Measurements from ENCODE around the gene CTNNBL1.
"Not testable (repeated sequence)": the region's sequence is repeated elsewhere in the genome, so short reads cannot be mapped to it uniquely, and the experiment has no call there.

The CTNNBL1 gene, protein sequence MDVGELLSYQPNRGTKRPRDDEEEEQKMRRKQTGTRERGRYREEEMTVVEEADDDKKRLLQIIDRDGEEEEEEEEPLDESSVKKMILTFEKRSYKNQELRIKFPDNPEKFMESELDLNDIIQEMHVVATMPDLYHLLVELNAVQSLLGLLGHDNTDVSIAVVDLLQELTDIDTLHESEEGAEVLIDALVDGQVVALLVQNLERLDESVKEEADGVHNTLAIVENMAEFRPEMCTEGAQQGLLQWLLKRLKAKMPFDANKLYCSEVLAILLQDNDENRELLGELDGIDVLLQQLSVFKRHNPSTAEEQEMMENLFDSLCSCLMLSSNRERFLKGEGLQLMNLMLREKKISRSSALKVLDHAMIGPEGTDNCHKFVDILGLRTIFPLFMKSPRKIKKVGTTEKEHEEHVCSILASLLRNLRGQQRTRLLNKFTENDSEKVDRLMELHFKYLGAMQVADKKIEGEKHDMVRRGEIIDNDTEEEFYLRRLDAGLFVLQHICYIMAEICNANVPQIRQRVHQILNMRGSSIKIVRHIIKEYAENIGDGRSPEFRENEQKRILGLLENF

DNA sequence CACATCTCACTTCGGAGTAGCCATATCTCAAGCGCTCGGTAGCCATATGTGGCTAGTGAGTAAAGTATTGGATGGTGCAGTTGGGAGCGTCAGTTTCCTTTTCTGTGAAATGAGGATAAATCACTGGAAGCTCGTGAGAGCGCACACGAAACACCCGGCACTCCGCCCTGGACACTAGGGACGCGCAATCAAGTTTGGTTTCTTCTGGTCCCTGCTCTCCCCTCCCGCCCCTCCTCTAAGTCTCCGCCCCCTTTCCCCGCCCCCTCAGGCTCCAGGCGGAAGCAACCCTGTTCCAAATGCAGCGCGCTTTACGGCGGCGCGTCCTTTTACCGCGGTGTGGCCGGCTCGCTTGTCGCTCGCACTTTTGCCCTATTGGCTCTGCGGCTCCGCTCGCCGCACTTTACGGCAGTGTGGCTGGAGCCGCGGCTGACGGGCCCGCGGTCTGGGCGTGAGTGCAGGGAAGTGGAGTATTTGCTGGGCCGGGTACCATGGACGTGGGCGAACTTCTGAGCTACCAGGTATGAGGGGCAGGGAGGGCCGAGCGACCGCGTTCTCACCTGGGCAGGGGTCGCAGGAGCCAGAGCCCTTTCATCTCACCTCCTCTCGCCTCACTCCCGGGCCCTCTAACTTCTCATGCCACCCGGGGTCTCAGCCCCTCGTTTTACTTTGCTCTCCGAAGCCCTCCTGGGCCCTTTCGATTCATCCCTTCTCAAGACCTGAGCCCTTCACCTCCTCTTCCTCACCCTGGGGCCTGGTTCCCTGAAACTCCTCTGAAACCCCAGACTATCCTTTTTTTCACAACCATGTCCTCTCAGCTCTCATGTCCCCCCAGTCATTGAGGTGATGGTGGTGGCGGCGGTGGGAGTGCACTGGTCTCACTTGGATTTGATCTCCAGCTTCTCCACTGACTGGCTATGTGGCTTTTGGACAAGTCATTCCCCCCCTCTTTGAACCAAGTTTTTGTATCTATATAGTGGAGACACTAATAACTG, at the start of gene CTNNBL1:
TSS of gene CTNNBL1 (plus strand) at position 396 of the 992 bp plus-strand sequence. CDS start at position 489, 93 bp downstream.
- DNase-seq: peak; percentile 99

DNA sequence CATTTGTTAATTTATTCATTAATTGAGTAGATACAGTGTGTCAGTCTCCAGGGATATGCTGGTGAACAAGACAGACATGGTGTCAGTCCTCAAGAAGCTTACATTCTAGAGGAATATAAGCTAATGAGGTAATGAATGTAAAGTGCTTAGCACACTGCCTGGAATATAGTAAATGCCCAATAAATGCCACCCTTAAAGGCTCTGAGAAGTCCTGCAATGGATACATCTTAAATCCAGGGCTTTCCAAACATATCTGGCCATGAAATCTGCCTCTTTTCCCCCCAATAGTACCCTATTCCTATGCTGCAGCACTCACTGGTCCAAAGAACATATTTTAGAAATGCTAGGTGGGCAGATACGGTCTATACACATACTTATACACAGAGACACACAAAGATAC, 49.2 kb upstream of the CTNNBL1 start:
- no peak for DNase-seq

DNA sequence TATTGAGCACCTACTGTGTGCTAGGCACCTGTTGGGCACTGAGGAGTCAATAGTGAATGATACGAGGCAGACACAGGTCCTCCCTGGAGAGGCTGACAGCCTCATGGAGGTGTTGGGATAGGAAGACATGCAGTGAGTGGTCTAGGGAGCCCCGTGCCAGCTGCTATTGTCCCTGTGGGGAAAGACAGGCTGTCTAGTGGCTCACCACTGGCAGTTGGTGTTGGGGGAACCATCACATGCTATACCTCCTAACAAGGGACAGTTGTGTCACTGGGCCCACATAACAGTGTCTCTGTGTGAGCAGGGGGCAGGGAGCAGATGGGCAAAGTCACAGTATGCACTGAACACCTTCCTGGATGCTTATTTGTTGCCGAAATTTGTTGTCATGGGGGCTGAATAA, 45.9 kb upstream of the CTNNBL1 start:
- DNase-seq: no peak

DNA sequence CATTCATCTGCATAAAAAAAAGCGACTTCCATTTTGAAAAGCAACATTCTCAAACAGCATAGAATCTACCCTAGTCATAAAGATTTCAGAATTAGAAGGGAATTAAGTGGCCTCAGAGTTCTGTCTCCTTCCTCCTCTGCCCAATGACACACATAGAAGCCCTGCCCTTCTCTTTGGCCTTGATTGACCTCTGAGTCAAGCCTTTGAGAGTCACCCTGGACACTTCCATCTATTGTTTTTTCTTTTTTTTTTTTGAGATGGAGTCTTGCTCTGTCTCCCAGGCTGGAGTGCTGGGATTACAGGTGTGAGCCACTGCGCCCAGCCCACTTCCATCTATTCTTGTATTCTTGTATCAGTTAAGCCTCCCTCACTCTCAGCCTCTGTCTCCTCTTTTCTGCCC, 44.8 kb upstream of the CTNNBL1 start:
- no peak for DNase-seq

DNA sequence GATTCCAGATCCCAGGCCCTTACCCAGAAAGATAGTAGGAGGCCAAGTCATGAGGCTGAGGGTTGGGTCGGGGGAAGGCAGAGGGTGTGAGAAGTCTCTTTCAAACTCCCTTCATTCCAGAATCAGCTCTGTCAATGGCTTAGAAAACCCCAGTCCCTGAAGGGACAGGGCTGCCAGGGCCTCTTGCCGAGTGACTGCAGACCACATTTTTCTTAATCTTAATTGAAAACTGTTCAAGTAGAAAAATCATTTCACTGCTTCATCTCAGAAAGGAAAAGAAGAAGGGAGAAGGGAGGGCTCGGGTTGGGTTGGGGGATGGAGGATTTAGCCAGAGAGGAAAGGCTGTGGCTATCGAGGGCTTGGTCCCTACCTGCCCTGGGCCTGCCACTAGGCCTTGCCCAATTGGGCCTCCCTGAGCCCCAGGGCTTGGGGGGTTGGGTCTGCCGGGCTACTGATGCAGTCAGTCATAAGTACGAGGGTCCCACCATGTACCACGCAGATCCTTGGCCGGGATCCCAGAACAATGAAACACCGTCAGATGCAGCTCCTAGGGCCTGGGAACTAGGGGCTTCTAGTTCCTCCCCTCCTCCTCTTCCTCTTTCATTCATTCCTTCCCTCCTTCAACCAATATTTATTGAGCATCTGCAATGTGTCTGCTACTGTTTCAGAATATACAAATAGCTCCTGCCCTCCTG, 44.0 kb upstream of the CTNNBL1 start:
- no peak for DNase-seq

DNA sequence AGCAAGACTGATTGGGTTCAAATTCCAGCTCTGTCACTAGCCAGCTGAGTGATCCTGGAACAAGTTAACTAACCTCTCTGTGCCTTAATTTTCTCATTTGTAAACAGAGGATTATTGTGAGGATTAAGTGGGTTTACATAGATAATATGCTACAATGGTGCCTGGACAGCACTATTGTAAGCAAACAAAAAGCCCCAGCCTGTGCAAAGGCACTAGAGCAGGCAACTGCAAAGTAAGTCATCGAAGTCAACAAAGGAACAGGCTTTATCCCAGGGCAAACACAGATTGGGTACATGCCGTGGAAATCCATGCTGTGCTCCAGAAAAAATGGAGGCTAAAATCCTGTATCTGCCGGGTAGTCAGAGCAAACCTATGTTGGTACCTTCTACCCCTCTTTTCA, 43.2 kb upstream of the CTNNBL1 start:
- no peak for DNase-seq

DNA sequence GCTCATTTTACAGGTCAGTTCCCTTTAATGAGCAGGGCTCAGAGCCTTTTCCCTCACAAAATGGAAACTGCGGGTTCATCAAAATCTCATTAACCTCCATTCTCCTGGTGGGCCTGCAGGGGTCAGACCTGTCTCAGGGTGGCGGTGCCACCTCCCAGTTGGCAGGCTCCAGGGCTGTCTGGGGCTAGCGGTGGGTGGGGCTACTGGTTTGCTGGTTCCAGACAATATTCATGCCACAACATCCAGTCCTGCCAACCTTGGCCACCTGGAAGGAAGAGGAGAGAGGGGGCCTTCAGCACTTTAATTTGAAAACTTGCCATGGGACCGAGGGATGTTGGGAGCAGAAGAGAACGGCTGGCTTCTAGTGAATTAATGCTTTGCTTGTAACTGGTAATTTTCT, 41.9 kb upstream of the CTNNBL1 start:
- DNase-seq: peak; percentile 63

DNA sequence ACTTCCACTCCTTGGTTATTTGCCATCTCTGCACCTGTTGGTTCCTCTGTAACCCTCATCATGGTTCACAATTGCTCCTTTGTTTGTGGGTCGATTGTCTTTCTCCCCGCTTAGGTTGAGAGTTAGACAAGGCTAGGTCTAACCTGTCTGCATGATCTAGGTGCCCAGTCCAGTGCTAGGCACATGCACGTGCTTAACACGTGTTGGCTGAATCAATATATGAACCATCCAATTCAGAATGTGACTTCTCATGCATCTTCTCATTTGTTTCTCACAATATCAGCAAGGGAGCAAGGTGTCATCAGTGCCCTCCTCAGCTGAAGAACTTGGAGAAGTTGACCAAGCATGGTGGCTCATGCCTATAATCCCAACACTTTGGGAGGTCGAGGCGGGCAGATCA, 36.9 kb upstream of the CTNNBL1 start:
- no peak for DNase-seq

DNA sequence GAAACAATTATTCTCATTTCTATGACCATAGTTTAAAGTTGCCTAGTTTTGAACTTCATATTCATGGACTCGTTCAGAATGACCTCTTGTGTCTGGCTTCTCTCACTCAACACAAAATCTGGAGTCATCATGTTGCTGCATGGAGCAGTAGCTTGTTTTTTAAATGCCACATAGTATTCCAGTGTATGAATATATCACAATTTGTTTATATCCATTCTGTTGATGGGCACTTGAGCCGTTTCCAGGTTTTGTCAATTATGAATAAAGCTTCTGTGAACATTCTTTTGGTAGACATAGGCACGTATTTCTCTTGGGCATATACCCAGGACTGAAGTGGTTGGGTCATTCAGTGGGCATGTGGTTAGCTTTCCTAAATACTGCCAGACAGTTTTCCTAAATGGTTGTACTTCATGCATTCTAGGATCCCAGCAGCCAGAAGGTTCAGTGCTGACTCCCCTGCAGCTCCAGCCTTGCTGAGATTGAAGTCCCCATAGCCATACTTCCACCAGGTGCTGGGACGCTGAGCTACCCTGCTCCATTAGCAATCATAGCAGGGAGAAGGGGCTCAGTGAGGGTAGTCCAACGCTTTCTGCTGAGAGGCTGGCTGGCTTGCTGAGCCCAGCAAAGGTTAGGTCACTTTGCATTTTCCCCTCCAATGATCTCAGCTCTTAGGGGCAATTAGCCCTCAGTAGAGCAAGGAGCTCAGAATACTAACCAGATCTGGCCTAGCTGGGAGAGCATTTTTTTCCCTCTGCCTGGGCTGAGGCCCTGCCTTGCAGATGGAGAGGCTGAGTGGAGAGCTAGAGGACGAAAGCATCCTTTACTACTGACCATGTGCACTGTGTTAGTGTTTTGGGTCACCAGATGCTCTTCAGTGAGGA, 35.7 kb upstream of the CTNNBL1 start:
- DNase-seq: no peak

DNA sequence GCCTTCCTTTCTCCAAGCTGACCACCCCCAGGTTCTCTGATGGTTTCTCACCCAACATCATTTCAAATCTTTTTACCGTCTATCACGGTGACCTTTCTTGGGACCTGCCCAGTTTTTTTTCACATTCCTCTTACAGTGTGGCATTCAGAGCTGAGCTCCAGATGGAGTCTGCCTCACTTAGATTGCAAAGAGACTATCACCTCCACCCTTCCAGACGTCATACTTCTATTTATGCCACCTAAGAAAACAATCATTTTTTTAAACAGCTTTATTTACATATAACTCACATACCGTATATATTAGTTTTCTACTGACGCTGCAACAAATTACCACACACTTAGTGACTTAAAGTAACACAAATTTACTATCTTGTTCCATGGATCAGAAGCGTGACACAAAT, 32.3 kb upstream of the CTNNBL1 start:
- no peak for DNase-seq

DNA sequence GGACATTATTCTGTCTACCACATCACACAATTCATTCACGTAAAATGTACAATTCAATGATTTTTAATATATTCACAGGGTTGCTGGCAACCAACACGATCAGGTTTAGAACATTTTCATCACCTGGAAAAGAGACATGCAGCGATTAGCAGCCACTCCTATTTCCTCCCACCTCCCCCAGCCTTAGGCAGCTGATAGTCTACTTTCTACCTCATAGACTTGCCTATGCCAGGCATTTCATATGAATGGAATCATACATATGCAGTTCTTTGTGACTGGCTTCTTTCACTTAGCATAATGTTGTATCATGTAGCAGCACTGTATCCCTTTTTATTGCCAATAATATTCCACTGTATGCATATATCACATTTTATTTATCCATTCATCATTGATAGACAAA, 31.5 kb upstream of the CTNNBL1 start:
- DNase-seq: no peak

DNA sequence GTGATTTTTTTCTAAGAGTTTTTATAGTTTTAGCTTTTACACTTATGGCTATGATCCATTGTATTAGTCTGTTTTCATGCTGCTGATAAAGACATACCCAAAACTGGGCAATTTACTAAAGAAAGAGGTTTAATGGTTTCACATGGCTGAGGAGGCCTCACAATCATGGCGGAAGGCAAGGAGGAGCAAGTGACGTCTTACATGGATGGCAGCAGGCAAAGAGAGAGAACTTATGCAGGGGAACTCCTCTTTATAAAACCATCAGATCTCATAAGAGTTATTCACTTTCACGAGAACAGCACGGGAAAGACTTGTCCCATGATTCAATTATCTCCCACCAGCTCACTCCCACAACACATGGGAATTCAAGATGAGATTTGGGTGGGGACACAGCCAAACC, 29.2 kb upstream of the CTNNBL1 start:
- DNase-seq: not testable (repeated sequence)

DNA sequence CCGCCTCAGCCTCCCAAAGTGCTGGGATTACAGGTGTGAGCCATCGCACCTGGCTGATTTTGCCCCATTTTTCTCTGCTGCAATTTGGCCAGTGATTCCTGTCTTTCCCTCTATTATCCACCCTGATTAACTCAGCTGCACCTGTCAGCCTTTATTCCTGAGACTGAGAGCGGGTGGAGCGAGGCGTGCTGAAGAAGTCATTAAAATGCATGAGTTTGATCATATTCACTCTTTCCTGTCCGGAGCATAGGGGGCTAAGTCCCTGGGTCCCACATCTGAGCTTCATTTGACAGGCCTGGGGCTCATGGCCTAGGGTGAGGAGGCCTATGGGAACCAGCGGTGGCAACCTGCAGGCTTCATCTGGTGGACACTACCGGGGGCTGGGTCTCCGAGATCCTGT, 25.7 kb upstream of the CTNNBL1 start:
- no peak for DNase-seq

DNA sequence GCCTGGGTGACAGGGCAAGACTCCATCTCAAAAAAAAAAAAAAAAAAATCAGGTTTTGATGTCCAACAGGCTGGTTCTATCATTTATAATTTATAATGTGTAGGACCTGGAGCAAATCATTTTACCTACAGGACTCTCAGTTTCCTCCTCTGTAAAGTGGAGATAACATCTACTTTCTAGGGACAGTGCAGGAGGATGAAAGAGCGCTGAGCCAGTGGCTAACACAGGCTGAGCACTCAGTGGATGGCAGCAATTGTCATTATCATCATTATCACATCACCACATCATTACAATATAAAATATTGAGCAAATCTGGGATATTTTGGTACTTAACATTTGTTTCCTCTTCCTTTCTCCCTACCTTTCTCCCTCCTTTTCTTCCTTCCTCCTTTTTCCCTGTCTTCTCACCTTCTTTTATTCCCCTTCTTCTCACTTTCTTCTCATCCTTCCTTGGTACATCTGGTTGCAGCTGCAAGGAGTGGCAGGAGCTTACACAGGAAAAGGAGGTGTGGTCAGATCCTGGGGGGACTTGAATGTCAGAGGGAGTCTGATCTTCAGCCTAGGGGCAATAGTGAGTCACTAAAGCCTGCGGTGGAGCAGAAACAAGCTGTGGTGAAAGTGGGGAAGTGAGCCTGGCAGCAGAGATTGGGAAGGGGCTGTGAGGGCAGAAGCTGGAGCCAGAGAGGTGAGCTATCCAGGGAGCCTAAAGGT, 24.6 kb upstream of the CTNNBL1 start:
- peak; percentile 23 for DNase-seq

DNA sequence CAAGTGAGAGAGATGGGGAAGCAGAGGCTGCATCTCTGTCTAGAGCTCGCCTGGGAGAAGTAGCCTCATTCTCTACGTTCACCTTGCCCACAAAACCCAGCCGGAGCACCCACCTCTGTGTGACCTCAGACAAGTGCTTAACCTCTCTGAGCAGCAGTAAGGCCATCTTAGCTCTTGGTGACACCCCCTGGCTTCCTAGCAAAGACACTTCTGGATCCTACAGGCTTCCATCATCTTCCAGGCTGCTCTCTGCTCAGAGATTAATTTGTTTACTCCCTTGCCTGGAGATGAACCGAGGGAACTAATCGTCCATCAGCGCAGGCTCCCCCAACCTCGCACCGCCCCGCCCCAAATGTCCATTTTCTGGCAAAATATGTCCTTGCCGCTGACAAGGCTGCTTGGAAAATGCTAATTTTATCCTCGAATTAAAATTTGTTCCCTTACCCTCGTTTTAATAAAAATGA, 24.0 kb upstream of the CTNNBL1 start:
- DNase-seq: no peak

DNA sequence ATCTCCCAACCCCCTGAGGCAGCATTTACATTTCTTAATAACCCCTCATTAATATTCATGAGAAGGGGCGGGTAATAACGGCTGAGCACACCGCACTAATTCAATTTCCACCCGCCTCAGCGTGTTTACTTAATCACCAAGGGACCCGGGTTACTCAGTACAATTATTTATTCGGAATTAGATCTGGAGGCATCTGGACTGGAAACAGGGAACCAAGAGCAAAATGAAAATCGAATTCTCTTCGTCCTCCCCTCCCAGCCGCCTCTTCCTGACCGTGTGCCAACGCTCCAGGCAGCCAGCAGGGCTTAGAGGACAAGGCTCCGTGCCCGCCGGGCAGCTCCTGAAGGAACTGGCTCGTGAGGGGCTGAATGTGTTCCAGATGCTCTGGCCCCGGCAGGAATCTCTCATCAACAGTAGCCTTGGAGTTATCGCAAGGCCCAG, 23.5 kb upstream of the CTNNBL1 start:
- DNase-seq: no peak

DNA sequence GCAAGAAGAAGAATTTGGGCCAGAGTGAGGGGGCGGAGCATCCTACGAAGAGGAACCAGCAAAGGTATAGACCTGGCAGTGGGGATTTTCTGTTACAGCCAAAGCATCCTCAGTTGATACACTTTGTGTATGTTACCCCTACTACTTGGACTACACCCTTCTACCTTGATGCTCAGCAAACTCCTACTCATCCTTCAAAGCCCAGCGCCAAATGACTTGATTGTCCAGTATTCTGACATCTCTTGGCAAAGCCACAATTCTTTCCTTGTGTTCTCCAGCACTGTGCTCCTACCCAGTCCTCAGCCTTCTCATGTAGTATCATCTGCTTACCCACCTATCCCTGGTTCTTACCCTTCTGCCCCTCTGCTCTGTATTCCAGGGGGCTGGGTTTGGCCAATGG, 21.7 kb upstream of the CTNNBL1 start:
- no peak for DNase-seq

DNA sequence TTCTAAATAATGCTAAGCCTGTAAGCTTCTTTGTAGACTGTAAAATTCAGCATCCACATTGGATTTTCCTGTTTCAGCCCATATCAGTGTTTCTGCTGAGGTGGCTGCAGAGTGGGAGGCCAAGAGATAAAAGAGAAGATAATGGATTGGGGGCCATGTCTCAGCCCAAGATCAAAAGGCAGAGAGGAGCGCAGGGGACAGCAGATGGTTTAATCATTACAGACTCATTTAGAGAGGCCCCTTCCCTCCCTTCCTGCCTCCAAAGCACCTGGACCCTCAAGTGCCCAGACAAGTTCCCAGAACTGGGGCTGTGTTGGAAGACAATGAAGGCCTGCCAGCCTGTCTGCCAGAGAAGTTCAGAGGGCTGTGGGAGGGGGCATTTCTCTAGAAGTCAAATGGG, 20.4 kb upstream of the CTNNBL1 start:
- DNase-seq: no peak

DNA sequence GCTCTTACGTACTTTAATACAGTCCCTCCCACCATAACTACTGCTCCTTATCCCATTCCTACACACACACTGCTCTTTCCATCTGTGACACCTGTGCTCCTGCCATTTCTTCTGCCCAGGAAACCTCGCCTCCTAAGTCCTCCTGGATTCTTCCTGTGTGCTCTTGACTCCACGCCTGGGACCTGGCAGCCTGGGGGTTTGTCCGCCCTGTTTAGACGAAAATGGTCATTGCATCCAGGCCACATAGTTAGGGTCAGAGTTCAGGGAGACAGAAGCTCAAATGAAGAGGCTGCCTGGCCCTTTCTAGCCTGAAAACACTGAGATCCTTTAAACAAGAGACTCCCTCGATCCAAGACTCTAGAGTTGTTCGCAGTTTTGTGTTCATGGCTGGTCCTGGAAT, 17.4 kb upstream of the CTNNBL1 start:
- DNase-seq: no peak

DNA sequence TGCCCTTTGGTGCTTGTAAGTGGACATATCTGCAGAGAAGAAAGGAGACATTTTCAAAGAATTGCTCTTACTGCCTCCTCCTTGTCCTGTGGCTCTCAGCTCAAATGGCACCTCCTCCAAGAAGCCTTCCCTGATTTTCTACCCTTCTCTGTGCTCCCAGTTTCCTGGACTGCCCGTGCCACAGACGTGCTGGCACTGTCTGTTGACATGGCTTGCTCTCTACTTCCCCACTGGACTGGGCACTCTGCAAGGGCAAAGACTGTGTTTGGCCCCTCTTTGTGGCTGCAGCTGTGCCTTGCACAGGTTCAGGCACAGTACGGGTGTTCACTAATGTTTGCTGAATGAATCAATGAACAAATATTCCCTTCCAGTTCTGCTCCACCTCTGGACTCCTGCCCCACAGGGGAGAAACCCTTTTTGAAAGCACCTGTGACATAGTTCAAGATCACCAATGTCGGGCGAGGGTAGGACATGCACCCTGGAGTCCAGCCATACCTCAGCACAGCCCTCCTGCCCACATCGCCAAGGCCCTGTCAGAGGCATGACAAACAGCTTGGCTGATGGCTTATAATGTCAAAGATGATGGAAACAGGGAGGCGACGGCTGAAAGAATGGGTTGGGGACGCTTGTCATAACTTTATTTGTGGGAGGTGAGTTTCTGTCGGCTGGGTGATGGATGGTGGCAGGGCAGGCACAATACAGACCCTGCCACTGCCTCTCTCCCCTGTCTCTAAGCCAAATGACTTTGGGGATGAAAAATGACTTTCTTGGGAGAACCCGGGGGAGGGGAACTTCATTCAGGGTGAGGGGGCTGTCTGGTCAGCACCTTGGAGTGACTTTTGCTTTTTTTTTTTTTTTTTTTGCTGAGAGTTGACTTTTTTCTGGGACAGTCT, 15.6 kb upstream of the CTNNBL1 start:
- DNase-seq: no peak

All from activated CD4-positive, alpha-beta T cell treated with anti-CD3 and anti-CD28 coated beads, Interleukin-10, Interleukin-2, amounts not matched to agents 100 ng/mL and 50 ng/mL, durations not matched to agents 16 hours and 8 hours (primary cell).